Hepatocyte (in vitro differentiated cells): ENCODE measurements around the gene GNAT1.

Experiments used
- CTCF ChIP-seq: fragments of 200-600 bp; sonication (generic); IDR thresholded peaks from 2 replicates; pipeline ENCODE4 v1.5.1; 2016; ENCODE audit warnings: antibody characterized with exemption, mild to moderate bottlenecking; ENCODE audit not compliant: poor library complexity
- EZH2phosphoT487 ChIP-seq: fragments of 200-600 bp; sonication (generic); IDR thresholded peaks from one replicate; pipeline ENCODE4 v1.6.1; 2018; ENCODE audit warnings: antibody characterized with exemption, mild to moderate bottlenecking, low read depth, moderate library complexity; ENCODE audit not compliant: unreplicated experiment, severe bottlenecking

- TF ChIP-seq CTCF, result no peak
- no peak for TF ChIP-seq EZH2phosphoT487
Observed at GRCh38 chr3:50203113-50203808, 11.9 kb downstream of the GNAT1 start.
